Heart left ventricle (tissue), 13 donors: ENCODE data around the gene PMEL.

Source experiments
- CTCF ChIP-seq, 12 donors: fragments of 200-600 bp; sonication (generic) in 4 of 12; IDR thresholded peaks; one replicate each; pipeline versions ENCODE4 v1.5.0 to v1.8.0; 2018 to 2022; ENCODE audit warnings: antibody characterized with exemption in 12 of 12, mild to moderate bottlenecking in 5 of 12
- POLR2A ChIP-seq, 2 donors: fragments of 450-650 bp; IDR thresholded peaks; one replicate each; pipeline ENCODE4 v1.6.1; 2017; ENCODE audit warnings: antibody characterized with exemption in 2 of 2, mild to moderate bottlenecking in 2 of 2, moderate library complexity in 2 of 2
- donor health status: ischemic (EF 13 %, LVEDD 7.1; RV severe dilation, severe dysfunction).
- donor health status: DM: no; HTN: yes; CAD: no.
- donor health status: DM: no; HTN: no; CAD: no.
- donor health status: ischemic (EF 25% LVEDD 6.9; RV normal size, moderate dysfunction).
- donor health status: ischemic (EF 25% LVEDD 5.7; RV mildly dilated, moderate dysfunction).
- donor health status: ischemic (EF 35%, LVEDD 5.7; RV mildly dilated, moderate dysfunction).
- donor health status: nonischemic (EF 11% LVEDD 7.7; RV severe dilation, severe dysfunction).
- donor health status: DM: yes; HTN: yes; CAD: no.
- donor health status: PGD.
- donor health status: ischemic (EF 29% LVEDD 5.4; RV normal size, mild dysfunction).
- donor health status: nonischemic (EF 23%, LVEDD 6.1; RV moderate dilation, normal function).

GRCh38 chr12:55955344-55955743 is 10.5 kb downstream of the PMEL start:
- no peak for TF ChIP-seq CTCF (IDR thresholded peaks at IDR 0.05)
- TF ChIP-seq POLR2A (IDR thresholded peaks at IDR 0.05): no peak
